BLaER1 treated with 17β-estradiol and CSF1 and Interleukin-3, amounts not matched to agents 10 nM and 100 nM (cell line): ENCODE results near the gene CSNK2A3.

Source experiments
- H3K27ac ChIP-seq, 11 experiments: shearing (Covaris generic); formaldehyde crosslinking; 2 replicates each; pipeline ENCODE4 v1.8.1; 2022
- H3K27me3 ChIP-seq, 11 experiments: shearing (Covaris generic); formaldehyde crosslinking; 2 replicates each; pipeline ENCODE4 v1.8.1; 2022
- H3K36me3 ChIP-seq, 11 experiments: shearing (Covaris generic); formaldehyde crosslinking; 2 replicates each; pipeline ENCODE4 v1.8.1; 2022
- H3K4me1 ChIP-seq, 10 experiments: shearing (Covaris generic); formaldehyde crosslinking; 2 replicates each; pipeline ENCODE4 v1.8.1; 2022
- H3K4me2 ChIP-seq, 11 experiments: shearing (Covaris generic); formaldehyde crosslinking; 2 replicates each; pipeline ENCODE4 v1.8.1; 2022
- H3K4me3 ChIP-seq, 10 experiments: shearing (Covaris generic); formaldehyde crosslinking; 2 replicates each; pipeline ENCODE4 v1.8.1; 2022
- H3K9ac ChIP-seq, 11 experiments: shearing (Covaris generic); formaldehyde crosslinking; 2 replicates each; pipeline ENCODE4 v1.8.1; 2022
- H3K9me3 ChIP-seq, 11 experiments: shearing (Covaris generic); formaldehyde crosslinking; replicated peaks in 1 of 11; 2 replicates each; pipeline ENCODE4 v1.8.1; 2022
- H4K20me1 ChIP-seq, 11 experiments: shearing (Covaris generic); formaldehyde crosslinking; 2 replicates each; pipeline ENCODE4 v1.8.1; 2022
- Cebpa-rat ChIP-seq, 11 experiments: shearing (Covaris generic); IDR thresholded peaks; 2 replicates each; pipeline ENCODE4 v1.8.1; 2022

Gene CSNK2A3

DNA sequence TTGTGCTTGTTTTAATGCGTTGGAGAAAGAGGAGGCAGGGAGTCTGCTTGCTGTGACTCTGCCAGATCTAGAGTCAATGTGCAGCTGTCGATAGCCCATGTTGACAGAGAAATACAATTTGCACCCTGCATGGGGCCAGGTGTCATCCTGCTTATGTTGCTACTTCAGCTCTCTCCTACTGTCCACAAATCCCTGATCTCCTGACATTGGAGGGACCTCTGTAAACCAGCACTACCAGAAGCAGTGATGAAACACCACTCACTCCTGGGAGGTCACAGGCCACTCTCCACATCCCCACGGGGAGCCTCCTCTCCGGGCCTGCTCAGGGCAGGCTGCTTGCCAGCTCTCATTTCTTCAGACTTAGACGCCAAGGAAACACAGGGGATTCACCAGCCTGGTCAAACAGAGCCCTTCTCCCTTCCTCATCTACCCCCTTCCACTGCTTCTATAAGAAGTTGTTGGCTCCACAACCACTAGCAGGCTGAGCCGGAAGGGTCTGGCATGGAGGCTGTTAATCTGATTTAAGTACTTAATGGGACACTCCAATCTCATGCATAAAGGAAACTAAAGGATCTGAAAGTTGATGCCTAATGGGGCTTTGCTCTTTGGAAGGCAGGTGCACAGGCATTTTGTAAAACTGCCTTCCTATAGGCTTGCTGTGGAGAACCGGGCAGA is 29.9 kb upstream of the CSNK2A3 start:
- no peak overlapping the region for H3K4me3 ChIP-seq
- no peaks in the 10 kb centered on the region for H3K36me3 ChIP-seq
- no peak for TF ChIP-seq Cebpa-rat (IDR thresholded peaks at IDR 0.05)
- H3K9me3 ChIP-seq, result no peaks in the 10 kb centered on the region
- no peaks in the 10 kb centered on the region for H3K27me3 ChIP-seq
- no peaks in the 10 kb centered on the region for H3K4me1 ChIP-seq
- no peak overlapping the region for H3K9ac ChIP-seq
- no peak overlapping the region for H3K4me2 ChIP-seq
- H4K20me1 ChIP-seq, result peaks cover 0 to 4% (median 0%) of the 10 kb centered on the region in 11 experiments; a peak in 3 of 22 replicates
- no peak overlapping the region for H3K27ac ChIP-seq

DNA sequence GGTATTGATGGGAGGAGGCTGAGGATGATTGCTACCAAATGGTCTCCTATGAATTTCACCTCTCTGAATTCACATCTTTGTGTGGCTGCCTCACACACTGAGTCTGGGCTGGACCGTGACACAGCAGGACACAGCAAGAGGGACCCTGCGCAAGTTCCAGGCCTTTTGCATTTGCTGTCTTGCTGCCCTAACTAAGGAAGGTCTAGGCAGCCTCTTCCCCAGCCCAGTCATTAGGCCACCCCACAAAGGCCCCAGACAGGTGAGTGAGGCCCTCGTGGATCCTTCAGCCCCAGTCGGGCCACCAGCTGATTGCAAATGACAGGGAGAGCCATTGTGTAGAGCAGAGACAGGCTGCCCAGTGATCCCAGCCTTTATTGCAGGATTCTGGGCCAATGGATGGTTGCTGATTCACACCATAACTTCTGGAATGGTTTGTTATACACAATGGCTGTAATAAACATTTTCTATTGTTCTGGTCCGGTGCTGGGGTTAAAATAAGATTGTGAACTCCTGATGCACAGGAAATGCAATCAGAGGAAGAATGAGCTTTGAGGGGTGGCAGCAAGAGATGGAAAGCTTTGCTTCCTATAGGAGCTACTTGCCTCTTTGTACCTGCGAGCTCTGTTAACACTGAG is 28.5 kb upstream of the CSNK2A3 start:
- no peak overlapping the region for H3K4me3 ChIP-seq
- no peak overlapping the region for H3K9ac ChIP-seq
- no peaks in the 10 kb centered on the region for H3K27me3 ChIP-seq
- no peak overlapping the region for H3K4me2 ChIP-seq
- H3K36me3 ChIP-seq, result no peaks in the 10 kb centered on the region
- no peaks in the 10 kb centered on the region for H3K9me3 ChIP-seq
- no peaks in the 10 kb centered on the region for H3K4me1 ChIP-seq
- no peaks in the 10 kb centered on the region; a peak in 3 of 22 replicates for H4K20me1 ChIP-seq
- no peak for TF ChIP-seq Cebpa-rat (IDR thresholded peaks at IDR 0.05)
- H3K27ac ChIP-seq, result no peak overlapping the region

- no peaks in the 10 kb centered on the region; a peak in 3 of 22 replicates for H4K20me1 ChIP-seq
- no peaks in the 10 kb centered on the region for H3K4me1 ChIP-seq
- no peak overlapping the region for H3K27ac ChIP-seq
- no peak for TF ChIP-seq Cebpa-rat (IDR thresholded peaks at IDR 0.05)
- H3K27me3 ChIP-seq, result no peaks in the 10 kb centered on the region
- H3K36me3 ChIP-seq, result no peaks in the 10 kb centered on the region
- H3K9ac ChIP-seq, result no peak overlapping the region
- H3K4me3 ChIP-seq, result no peak overlapping the region
- no peak overlapping the region for H3K4me2 ChIP-seq
- H3K9me3 ChIP-seq, result no peaks in the 10 kb centered on the region
These were observed 27.8 kb upstream of the CSNK2A3 start for GRCh38 chr11:11380883-11381282.

DNA sequence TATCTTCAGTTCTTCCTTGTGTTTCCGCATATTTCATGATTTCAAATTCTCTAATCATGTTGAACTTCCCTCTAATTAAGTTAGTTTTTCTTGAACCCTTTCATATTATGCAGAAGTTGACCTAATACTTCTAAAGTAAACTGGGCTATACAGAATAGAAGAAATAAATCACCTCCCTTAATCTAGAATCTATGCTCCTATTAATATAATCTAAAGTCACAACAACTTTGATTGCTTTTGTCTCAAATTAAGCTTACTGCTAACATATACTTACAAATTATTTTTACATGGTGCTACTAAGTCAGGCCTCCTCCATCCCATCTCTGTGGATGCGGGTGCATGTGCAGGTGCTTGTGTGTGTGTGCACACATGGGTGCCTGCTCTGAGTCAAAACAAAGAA is 27.3 kb upstream of the CSNK2A3 start:
- no peak for TF ChIP-seq Cebpa-rat (IDR thresholded peaks at IDR 0.05)
- H3K27me3 ChIP-seq, result no peaks in the 10 kb centered on the region
- no peaks in the 10 kb centered on the region for H3K4me1 ChIP-seq
- H3K4me2 ChIP-seq, result no peak overlapping the region
- no peak overlapping the region for H3K9ac ChIP-seq
- H4K20me1 ChIP-seq, result peaks cover 0 to 2% (median 0%) of the 10 kb centered on the region in 11 experiments; a peak in 3 of 22 replicates
- H3K27ac ChIP-seq, result no peak overlapping the region
- H3K4me3 ChIP-seq, result no peak overlapping the region
- no peaks in the 10 kb centered on the region for H3K9me3 ChIP-seq
- H3K36me3 ChIP-seq, result no peaks in the 10 kb centered on the region

DNA sequence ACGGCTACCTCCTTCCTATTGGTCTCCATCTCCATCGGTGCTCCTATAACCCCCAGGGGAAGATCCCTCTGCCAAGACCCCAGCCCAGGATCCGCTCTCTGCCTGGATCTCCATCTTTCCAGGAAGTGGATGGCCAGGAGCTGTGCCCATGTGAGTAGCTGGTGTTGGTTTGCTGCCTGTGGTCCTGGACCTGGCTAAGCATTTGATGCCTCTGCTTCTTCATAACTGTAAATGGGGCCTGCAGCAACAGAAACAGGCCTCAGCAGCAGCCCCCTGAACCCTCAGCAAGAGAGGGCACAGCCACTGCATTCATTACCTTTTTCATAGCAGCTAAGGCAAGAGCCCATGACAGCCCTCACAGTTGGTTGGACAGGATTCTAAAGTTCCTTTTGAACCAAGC is 26.6 kb upstream of the CSNK2A3 start:
- H3K9ac ChIP-seq, result no peak overlapping the region

GRCh38 chr11:11378184-11378940 is 25.3 kb upstream of the CSNK2A3 start:
- no peak for TF ChIP-seq Cebpa-rat (IDR thresholded peaks at IDR 0.05)
- Histone ChIP-seq H3K9ac (no peak overlapping the region), H3K4me2 (no peak overlapping the region), H3K4me1 (no peaks in the 10 kb centered on the region), H3K36me3 (no peaks in the 10 kb centered on the region), H3K4me3 (no peak overlapping the region), H3K27ac (no peak overlapping the region), H3K27me3 (no peaks in the 10 kb centered on the region; a peak in 1 of 22 replicates), H4K20me1 (peaks cover 0 to 4% (median 0%) of the 10 kb centered on the region in 11 experiments; a peak in 3 of 22 replicates), H3K9me3 (no peaks in the 10 kb centered on the region)

More for the DNA sequence above, 26.6 kb upstream of the CSNK2A3 start:
- Histone ChIP-seq H3K9me3 (no peaks in the 10 kb centered on the region), H3K4me1 (no peaks in the 10 kb centered on the region), H3K4me2 (no peak overlapping the region), H3K27ac (no peak overlapping the region), H3K4me3 (no peak overlapping the region), H4K20me1 (peaks cover 0 to 4% (median 0%) of the 10 kb centered on the region in 11 experiments; a peak in 3 of 22 replicates), H3K36me3 (no peaks in the 10 kb centered on the region), H3K27me3 (no peaks in the 10 kb centered on the region)
- no peak for TF ChIP-seq Cebpa-rat (IDR thresholded peaks at IDR 0.05)

DNA sequence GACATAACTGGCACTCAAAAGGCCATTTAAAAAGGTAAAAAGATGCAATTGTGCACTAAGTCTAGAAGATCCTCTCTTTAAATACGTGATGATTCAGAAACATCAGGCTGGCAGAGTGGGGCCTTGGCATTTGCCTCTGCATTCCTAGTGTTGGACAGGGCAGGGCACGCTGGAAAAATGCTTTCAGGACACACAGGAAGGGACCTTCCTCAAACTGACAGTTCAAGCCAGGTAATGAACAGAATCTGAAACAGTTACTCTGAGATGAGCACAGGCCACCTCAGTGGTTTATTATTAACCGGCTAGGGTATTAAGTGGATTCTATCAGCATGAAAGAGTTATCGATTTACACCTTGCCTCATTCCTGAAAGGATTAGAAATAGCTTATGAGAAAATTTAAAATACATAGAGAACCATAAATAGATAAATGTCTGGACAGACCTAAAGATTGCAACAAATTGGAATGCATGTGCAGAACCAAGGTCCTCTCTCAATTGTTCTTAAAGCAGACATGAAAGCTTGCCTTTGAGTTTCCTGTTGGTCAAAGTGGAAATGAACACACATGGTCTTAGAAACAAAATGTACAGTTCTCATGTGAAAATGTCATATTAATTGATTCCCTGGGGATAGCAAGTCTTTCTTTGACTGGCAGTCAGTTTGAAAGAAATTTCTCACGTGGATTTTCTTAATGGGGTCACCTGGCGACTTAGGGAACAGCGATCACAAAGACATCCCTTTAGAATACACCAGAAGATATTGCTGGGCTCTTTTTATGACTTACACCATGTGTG is 21.5 kb upstream of the CSNK2A3 start:
- Histone ChIP-seq H3K9ac (no peak overlapping the region), H3K27me3 (no peaks in the 10 kb centered on the region; a peak in 1 of 22 replicates), H3K27ac (no peak overlapping the region), H3K4me1 (peaks cover 0 to 17% (median 0%) of the 10 kb centered on the region in 10 experiments; a peak in 5 of 20 replicates), H4K20me1 (peaks cover 0 to 4% (median 0%) of the 10 kb centered on the region in 11 experiments; a peak in 3 of 22 replicates), H3K9me3 (no peaks in the 10 kb centered on the region), H3K36me3 (no peaks in the 10 kb centered on the region), H3K4me3 (no peak overlapping the region), H3K4me2 (no peak overlapping the region)
- no peak for TF ChIP-seq Cebpa-rat (IDR thresholded peaks at IDR 0.05)

GRCh38 chr11:11373934-11374333 is 20.9 kb upstream of the CSNK2A3 start:
- Histone ChIP-seq H3K4me1 (peaks cover 0 to 17% (median 0%) of the 10 kb centered on the region in 10 experiments; a peak in 5 of 20 replicates), H3K4me2 (no peak overlapping the region), H3K27ac (no peak overlapping the region), H3K4me3 (no peak overlapping the region), H3K9ac (no peak overlapping the region), H3K27me3 (no peaks in the 10 kb centered on the region; a peak in 1 of 22 replicates), H3K36me3 (no peaks in the 10 kb centered on the region), H3K9me3 (no peaks in the 10 kb centered on the region), H4K20me1 (peaks cover 0 to 4% (median 0%) of the 10 kb centered on the region in 11 experiments; a peak in 3 of 22 replicates)
- TF ChIP-seq Cebpa-rat (IDR thresholded peaks at IDR 0.05), result no peak
